GM18502 (cell line): ENCODE data around the gene RNF175.

Source experiments
- ATAC-seq: cut with Tn5 transposase; IDR thresholded peaks from one replicate; pipeline ENCODE4 v1.9.1; 2021; ENCODE audit warnings: mild to moderate bottlenecking; ENCODE audit not compliant: unreplicated experiment, poor library complexity

Gene RNF175

GRCh38 chr4:153750197-153750817, 9.5 kb downstream of the RNF175 start:
- ATAC-seq, result peak; percentile 85

GRCh38 chr4:153748378-153748777, 11.4 kb downstream of the RNF175 start:
- no peak for ATAC-seq

- ATAC-seq, result no peak
Observed at GRCh38 chr4:153747406-153747955, 12.3 kb downstream of the RNF175 start.

GRCh38 chr4:153745651-153746050, 14.2 kb downstream of the RNF175 start:
- no peak for ATAC-seq

DNA sequence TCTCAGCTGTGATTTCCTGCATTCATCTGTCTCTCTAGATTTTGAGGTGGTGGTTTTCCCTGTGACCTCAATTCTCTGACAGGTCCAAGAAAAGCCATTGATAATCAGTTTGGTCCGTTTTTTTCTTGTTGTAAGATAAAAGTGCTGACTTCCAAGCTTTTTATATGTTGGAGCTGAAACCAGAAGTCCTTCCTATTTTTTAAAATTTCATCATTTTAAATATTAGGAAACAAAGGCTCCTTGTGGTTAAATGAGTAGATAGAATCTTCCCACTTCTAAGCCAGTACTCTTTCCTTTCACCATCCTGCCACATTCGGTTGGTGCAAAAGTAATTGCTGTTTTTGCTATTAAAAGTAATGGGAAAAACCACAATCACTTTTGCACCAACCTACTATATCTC, 18.3 kb downstream of the RNF175 start:
- ATAC-seq, result no peak

- no peak for ATAC-seq
Observed at GRCh38 chr4:153735906-153736461, 23.8 kb downstream of the RNF175 start.

- ATAC-seq, result peak; percentile 80
Observed at GRCh38 chr4:153733751-153734448, 25.9 kb downstream of the RNF175 start.

- ATAC-seq, result no peak
Observed at GRCh38 chr4:153731239-153731638, 28.6 kb downstream of the RNF175 start.

GRCh38 chr4:153729895-153730294, 29.9 kb downstream of the RNF175 start:
- no peak for ATAC-seq

- ATAC-seq, result peak; percentile 66
Observed at GRCh38 chr4:153728660-153729059, 31.2 kb downstream of the RNF175 start.

- ATAC-seq, result no peak
Observed at GRCh38 chr4:153728151-153728550, 31.7 kb downstream of the RNF175 start.

DNA sequence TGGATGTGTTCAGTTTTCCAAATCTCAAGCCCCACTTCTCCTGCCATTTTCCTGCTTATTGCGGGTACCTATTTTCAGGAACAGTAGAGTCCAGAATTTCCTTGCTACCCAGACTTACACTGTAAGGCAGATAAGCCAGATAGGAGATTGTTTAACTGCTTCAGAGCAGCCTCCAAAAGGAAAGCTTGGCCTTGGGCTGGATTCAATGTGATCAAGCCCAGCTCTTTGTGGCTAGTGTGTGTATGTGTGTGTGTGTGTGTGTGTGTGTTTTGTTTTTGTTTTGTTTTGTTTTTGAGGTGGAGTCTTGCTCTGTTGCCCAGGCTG, 34.0 kb downstream of the RNF175 start:
- ATAC-seq, result no peak

GRCh38 chr4:153725136-153725830, 34.5 kb downstream of the RNF175 start:
- ATAC-seq, result no peak

- no peak for ATAC-seq
Observed at GRCh38 chr4:153724606-153725005, 35.2 kb downstream of the RNF175 start.

DNA sequence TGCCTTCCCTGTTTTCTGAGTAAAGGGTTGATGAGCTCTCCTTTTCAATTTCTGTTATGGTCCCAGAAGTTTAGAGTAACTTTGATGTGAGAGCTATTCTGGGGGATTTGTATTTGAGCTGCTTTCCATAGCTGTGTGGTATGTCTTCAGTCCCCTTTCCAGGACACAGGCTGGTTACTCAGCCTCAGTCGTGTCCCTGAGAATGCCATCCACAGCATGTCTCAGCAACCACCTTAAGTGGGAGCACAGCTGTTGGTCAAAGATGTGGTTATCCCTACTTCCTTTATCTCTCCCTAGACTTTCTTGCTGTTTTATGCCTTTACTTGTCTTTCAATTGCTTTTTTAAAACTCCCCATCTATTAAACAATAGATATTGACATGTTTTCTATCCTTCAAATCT, 37.8 kb downstream of the RNF175 start:
- no peak for ATAC-seq

DNA sequence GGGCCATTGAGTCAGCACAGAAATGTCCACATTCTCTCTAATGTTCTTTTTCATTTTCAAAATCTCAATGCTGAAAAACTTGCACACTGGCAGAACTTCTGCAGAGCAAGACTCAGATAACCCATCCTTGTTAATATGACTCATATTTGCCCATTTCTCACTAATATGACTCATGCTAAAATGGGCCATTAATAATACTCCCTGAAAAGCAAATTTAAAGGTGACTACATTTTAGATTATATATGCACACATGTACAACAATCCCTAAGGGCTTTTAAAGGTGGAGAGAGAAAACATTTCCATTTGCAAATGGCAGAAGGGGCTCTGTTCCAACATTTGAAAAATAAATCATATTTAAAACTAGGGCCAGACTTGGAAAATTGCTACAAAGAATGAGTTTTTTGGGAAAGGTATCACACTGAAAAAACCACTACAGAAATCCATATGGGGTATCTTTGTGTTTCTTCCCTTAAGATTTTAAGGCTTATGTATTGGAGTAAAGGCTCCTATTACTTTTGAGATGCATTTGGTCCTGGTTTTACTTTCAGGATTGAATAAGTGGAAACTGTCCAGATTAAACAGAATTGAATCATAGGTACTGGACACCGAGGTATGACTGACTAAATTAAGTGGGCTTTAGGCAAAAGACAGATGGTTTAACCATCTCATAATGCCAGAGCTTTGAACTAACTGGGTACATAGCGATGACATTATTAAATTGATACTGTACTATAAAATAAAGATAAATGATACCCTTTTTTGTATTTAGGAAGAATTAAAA, 45.8 kb downstream of the RNF175 start:
- no peak for ATAC-seq

GRCh38 chr4:153710681-153711080, 49.1 kb downstream of the RNF175 start:
- ATAC-seq, result no peak

GRCh38 chr4:153706519-153706918, 53.3 kb downstream of the RNF175 start:
- ATAC-seq, result peak; percentile 31

GRCh38 chr4:153705743-153706468, 53.9 kb downstream of the RNF175 start:
- peak; percentile 92 for ATAC-seq

DNA sequence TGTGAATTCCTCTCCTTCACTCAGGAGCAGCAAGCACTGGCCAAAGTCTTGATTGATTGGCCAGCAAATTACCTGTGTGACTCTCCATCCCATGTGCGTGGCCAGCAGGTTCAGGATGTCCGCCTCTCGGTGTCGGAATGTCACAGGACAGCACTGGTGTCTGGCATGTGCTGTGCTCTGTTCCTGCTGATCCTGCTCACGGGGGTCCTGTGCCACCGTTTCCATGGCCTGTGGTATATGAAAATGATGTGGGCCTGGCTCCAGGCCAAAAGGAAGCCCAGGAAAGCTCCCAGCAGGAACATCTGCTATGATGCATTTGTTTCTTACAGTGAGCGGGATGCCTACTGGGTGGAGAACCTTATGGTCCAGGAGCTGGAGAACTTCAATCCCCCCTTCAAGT, 55.3 kb downstream of the RNF175 start:
- ATAC-seq, result no peak
